GM10248 (cell line): Measurements from ENCODE around the gene ANTKMT.
"Not testable (repeated sequence)": the region's sequence is repeated elsewhere in the genome, so short reads cannot be mapped to it uniquely, and the experiment has no call there.

Experiments
- CTCF ChIA-PET: fragments of 300-600 bp; sonication (Branson Sonifier 250); formaldehyde crosslinking; extraction: SDS; loops from one replicate; lab custom pipeline; 2021; ENCODE audit warnings: antibody characterized with exemption; lab: Yijun Ruan, JAX
- POLR2A ChIA-PET: fragments of 350-650 bp; sonication (Branson Sonifier 250); formaldehyde crosslinking; extraction: SDS; loops from one replicate; lab custom pipeline; 2020; ENCODE audit warnings: antibody characterized with exemption; lab: Yijun Ruan, JAX
- DNase-seq: peaks from one replicate; pipeline ENCODE4 v3.0.0; 2012; ENCODE audit errors: extremely low spot score
- CTCF ChIP-seq: IDR thresholded peaks from 2 replicates; pipeline ENCODE4 v1.5.1; 2012; ENCODE audit warnings: mild to moderate bottlenecking, low read depth; ENCODE audit errors: extremely low read depth, missing control alignments, control extremely low read depth

ANTKMT gene

GRCh38 chr16:751152-752006 is 30.4 kb downstream of the ANTKMT start:
- TF ChIP-seq CTCF: no peak
- no peak for DNase-seq
- ChIA-PET CTCF (interaction anchor here (0.9 to 2.1 kb wide), 3 partner anchors 11 to 306 kb away, joined by 3 to 8 read pairs (median 3); partner anchors contain the start of gene CIAO3), POLR2A (no interaction called here)

DNA sequence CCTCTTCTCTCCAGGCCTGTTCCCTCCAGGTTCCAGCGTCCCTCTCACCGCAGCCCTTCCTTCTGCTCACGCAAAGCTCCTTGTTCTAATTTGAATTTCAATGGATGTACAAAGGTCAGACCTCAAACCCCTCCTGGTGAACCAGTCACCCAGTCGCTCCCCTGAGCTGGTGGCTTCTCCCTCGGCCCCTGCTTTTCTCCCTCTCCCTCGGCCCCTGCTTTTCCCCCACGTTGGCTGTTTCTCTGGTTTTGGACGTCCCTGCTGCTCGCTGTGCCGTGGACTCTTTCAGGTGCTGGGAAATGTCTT is 31.0 kb downstream of the ANTKMT start:
- POLR2A ChIA-PET: no interaction called here
- no peak for TF ChIP-seq CTCF
- no peak for DNase-seq
- CTCF ChIA-PET: interaction anchor here (2.1 kb wide), 1 partner anchor 11 kb away, joined by 8 read pairs; the partner anchor contains the start of gene CIAO3

- POLR2A ChIA-PET, DNase-seq, CTCF ChIA-PET: not testable (repeated sequence)
These were observed 33.2 kb downstream of the ANTKMT start for GRCh38 chr16:754121-754607.

GRCh38 chr16:754656-755055 is 33.7 kb downstream of the ANTKMT start:
- no peak for TF ChIP-seq CTCF
- CTCF ChIA-PET: no interaction called here
- DNase-seq: no peak
- POLR2A ChIA-PET: no interaction called here

DNA sequence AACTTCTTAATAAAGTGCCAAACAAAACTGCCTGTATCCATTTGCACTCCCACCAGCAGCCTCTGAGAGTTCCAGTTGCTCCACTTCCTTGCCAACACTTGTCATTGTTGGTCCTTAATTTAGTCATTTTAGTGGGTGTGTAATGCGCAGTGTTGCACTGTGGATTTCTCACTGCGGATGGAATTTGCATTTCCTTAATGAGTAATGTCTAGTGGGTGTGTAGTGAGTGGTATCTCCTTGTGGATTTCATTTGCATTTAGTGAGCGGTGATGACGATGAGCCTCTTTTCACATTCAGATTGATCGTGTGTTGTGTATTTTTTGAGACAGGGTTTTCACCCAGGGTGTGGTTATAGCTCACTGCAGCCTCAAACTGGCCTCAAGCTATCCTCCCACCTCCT is 35.5 kb downstream of the ANTKMT start:
- no peak for DNase-seq
- ChIA-PET CTCF (interaction anchor here (0.8 to 1.2 kb wide), 2 partner anchors 11 to 29 kb away, joined by 3 to 4 read pairs; no protein-coding TSS in a partner anchor), POLR2A (no interaction called here)
- no peak for TF ChIP-seq CTCF

GRCh38 chr16:759110-759910 is 38.4 kb downstream of the ANTKMT start:
- ChIA-PET CTCF (interaction anchor here (1.7 to 2.1 kb wide), 2 partner anchors 10 to 39 kb away, joined by 4 to 5 read pairs; partner anchors contain the start of gene ANTKMT), POLR2A (no interaction called here)
- no peak for TF ChIP-seq CTCF
- DNase-seq: no peak

DNA sequence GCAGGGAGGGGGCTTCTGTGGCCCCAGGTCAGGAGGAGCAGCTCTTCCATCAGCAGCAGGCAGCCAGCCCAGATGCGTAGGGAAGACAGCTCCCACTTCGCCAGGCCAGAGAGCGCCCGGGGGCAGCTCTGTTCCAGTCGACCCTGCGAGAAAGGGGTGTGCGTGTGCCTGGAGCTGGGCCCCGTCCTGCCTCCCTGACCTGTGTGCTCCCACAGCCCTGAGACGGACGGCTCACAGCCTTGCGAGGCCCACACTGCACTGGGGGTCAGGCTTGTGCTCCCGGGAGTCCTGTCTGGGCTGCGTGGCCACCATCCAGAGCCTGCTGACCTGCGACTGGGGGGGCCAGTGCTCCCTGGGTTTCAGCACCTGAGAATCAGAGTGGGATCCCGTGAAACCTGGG is 39.1 kb downstream of the ANTKMT start:
- no peak for TF ChIP-seq CTCF
- ChIA-PET POLR2A (no interaction called here), CTCF (interaction anchor here (0.8 to 2.1 kb wide), 3 partner anchors 11 to 39 kb away, joined by 3 to 5 read pairs (median 4); partner anchors contain the start of gene ANTKMT)
- DNase-seq: no peak
